Keratinocyte (primary cell): ENCODE data around the gene AOPEP. TPM values are rescaled to one million over a fixed set of nuclear protein-coding genes. Genes with fewer than 3 reads are reported as not detected.

Experiments
- DNase-seq: peaks from one replicate; pipeline ENCODE4 v3.0.0-alpha.2; 2011; ENCODE audit warnings: low read depth, missing footprints, low spot score
- FAIRE-seq: peaks from 2 replicates; lab custom pipeline; 2011; peaks lifted over from hg19 to GRCh38; lab: Jason Lieb, UNC
- H2AFZ ChIP-seq: 2 replicates; pipeline ENCODE4 v1.6.0; 2012; ENCODE audit warnings: low read length, control low read depth, inconsistent platforms; ENCODE audit not compliant: control insufficient read depth
- H3K27ac ChIP-seq: 2 replicates; pipeline ENCODE4 v1.5.1; 2011; ENCODE audit warnings: low read length; ENCODE audit not compliant: control insufficient read depth, insufficient read depth
- H3K27me3 ChIP-seq: 3 replicates; pipeline ENCODE4 v1.6.0; 2011; ENCODE audit warnings: low read length; ENCODE audit not compliant: control insufficient read depth, insufficient read depth; ENCODE audit errors: extremely low read depth
- H3K36me3 ChIP-seq, 2 experiments: 2 replicates in 1 of 2; 3 replicates in 1 of 2; pipeline ENCODE4 v1.5.1; 2011; ENCODE audit warnings: low read length in 2 of 2, mild to moderate bottlenecking in 1 of 2; ENCODE audit not compliant: control insufficient read depth in 2 of 2, insufficient read depth in 2 of 2; ENCODE audit errors: extremely low read depth in 1 of 2
- H3K4me1 ChIP-seq: 3 replicates; pipeline ENCODE4 v1.5.1; 2011; ENCODE audit warnings: low read length; ENCODE audit not compliant: control insufficient read depth, insufficient read depth; ENCODE audit errors: extremely low read depth
- H3K4me2 ChIP-seq: 3 replicates; pipeline ENCODE4 v1.6.0; 2011; ENCODE audit warnings: low read depth, low read length; ENCODE audit not compliant: control insufficient read depth, insufficient read depth; ENCODE audit errors: extremely low read depth
- H3K4me3 ChIP-seq, 3 experiments: fragments of 200-600 bp in 1 of 3; sonication (generic) in 1 of 3; 2 replicates in 2 of 3; 3 replicates in 1 of 3; pipeline ENCODE4 v1.5.1; 2011 to 2016; ENCODE audit warnings: low read length in 3 of 3, mild to moderate bottlenecking in 3 of 3, control low read depth in 2 of 3, inconsistent platforms in 1 of 3, low read depth in 1 of 3, mixed read lengths in 1 of 3, mixed run types in 1 of 3, moderate library complexity in 1 of 3; ENCODE audit not compliant: control insufficient read depth in 2 of 3, insufficient read depth in 2 of 3; ENCODE audit errors: extremely low read depth in 1 of 3
- H3K79me2 ChIP-seq: 2 replicates; pipeline ENCODE4 v1.6.0; 2012; ENCODE audit warnings: low read length; ENCODE audit not compliant: control insufficient read depth, insufficient read depth
- H3K9ac ChIP-seq: 3 replicates; pipeline ENCODE4 v1.6.0; 2011; ENCODE audit warnings: low read length; ENCODE audit not compliant: control insufficient read depth, insufficient read depth; ENCODE audit errors: extremely low read depth
- H3K9me1 ChIP-seq: 3 replicates; pipeline ENCODE4 v1.6.0; 2011; ENCODE audit warnings: low read length; ENCODE audit not compliant: control insufficient read depth, insufficient read depth; ENCODE audit errors: extremely low read depth
- H3K9me3 ChIP-seq: 2 replicates; pipeline ENCODE4 v1.5.1; 2012; ENCODE audit warnings: low read depth, low read length; ENCODE audit not compliant: control insufficient read depth
- H4K20me1 ChIP-seq: 3 replicates; pipeline ENCODE4 v1.6.0; 2011; ENCODE audit warnings: low read length; ENCODE audit not compliant: control insufficient read depth, insufficient read depth; ENCODE audit errors: extremely low read depth
- EZH2 ChIP-seq: IDR thresholded peaks from one replicate; pipeline ENCODE4 v1.6.1; 2012; ENCODE audit warnings: inconsistent platforms, mild to moderate bottlenecking, low read length, moderate library complexity
- dilution Hi-C: fragments of 300-500 bp; cut with MboI; formaldehyde crosslinking; loops from one replicate; pipeline ENCODE4 v1.7.0; 2020; ENCODE audit warnings: low sequenced_read_pairs; ENCODE audit not compliant: extremely low pct_ligation_motif_present
- polyA plus RNA-seq, 5 experiments: library from polyadenylated mRNA; depleted of rRNA in 3 of 5; stranded (reverse) in 3 of 5; stranded (forward) in 1 of 5; unstranded in 1 of 5; fragments of >200 nt; gene quantifications; 1 replicate in 1 of 5; 2 replicates in 3 of 5; 3 replicates in 1 of 5; pipeline versions ENCODE4 v1.2.1 to v1.2.3, GENCODE V29; 2011 to 2012; ENCODE audit warnings: missing spikeins in 2 of 5, low read depth in 1 of 5, low replicate concordance in 1 of 5
- TF ChIP-seq, protein P1 (sequence below), 3 experiments: IDR thresholded peaks in 1 of 3; conservative IDR thresholded peaks in 1 of 3; optimal IDR thresholded peaks in 1 of 3; 2 replicates in 2 of 3; 3 replicates in 1 of 3; pipeline versions ENCODE3 to v1.5.1; 2011; ENCODE audit warnings: low read length in 3 of 3, mild to moderate bottlenecking in 3 of 3, moderate library complexity in 2 of 3, control low read depth in 1 of 3, inconsistent platforms in 1 of 3; ENCODE audit not compliant: insufficient read depth in 2 of 3; ENCODE audit errors: extremely low read depth in 1 of 3

Gene AOPEP
- polyA plus RNA-seq, 1 donor (not counting 4 experiments of a cell fraction or from before 2014, with no cell fraction given), result 27.0 TPM

DNA sequence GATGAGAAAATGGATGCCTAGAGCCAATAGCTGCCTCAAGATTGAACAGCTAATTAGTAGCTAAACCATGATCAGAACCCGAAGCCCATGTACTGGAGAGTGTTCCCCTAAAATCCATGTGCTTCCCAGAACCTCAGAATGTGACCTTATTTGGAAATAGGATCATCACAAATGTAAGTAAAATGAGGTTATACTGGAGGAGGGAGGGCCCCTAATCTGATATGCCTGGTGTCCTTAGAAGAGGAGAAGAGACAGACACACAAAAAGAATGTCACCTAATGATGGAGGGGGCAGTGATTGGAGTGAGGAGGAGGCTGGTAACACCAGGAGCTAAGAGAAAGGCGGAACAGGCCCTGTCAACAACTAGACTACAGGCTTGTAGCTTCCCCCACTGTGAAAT, 45.9 kb upstream of the AOPEP start:
- Histone ChIP-seq H4K20me1 (no peaks in the 10 kb centered on the region), H3K4me2 (no peak overlapping the region), H3K27ac (no peak overlapping the region), H3K4me3 (no peak overlapping the region), H3K27me3 (no peaks in the 10 kb centered on the region), H3K4me1 (peaks cover under 1% of the 10 kb centered on the region), H3K36me3 (no peaks in the 10 kb centered on the region), H3K9me3 (no peaks in the 10 kb centered on the region), H3K9me1 (no peaks in the 10 kb centered on the region), H3K9ac (no peak overlapping the region), H3K79me2 (no peaks in the 10 kb centered on the region), H2AFZ (no peak overlapping the region)
- TF ChIP-seq, protein P1, sequence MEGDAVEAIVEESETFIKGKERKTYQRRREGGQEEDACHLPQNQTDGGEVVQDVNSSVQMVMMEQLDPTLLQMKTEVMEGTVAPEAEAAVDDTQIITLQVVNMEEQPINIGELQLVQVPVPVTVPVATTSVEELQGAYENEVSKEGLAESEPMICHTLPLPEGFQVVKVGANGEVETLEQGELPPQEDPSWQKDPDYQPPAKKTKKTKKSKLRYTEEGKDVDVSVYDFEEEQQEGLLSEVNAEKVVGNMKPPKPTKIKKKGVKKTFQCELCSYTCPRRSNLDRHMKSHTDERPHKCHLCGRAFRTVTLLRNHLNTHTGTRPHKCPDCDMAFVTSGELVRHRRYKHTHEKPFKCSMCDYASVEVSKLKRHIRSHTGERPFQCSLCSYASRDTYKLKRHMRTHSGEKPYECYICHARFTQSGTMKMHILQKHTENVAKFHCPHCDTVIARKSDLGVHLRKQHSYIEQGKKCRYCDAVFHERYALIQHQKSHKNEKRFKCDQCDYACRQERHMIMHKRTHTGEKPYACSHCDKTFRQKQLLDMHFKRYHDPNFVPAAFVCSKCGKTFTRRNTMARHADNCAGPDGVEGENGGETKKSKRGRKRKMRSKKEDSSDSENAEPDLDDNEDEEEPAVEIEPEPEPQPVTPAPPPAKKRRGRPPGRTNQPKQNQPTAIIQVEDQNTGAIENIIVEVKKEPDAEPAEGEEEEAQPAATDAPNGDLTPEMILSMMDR (optimal IDR thresholded peaks at IDR 0.05 in 1 of 3, IDR thresholded peaks at IDR 0.05 in 1 of 3, conservative IDR thresholded peaks at IDR 0.05 in 1 of 3; ENCODE audit: extremely low read depth in 1 of 3, insufficient read depth in 2 of 3, low read length in 3 of 3), result no peak
- no peak for TF ChIP-seq EZH2
- DNase-seq (no peak), FAIRE-seq (no peak)
- dilution Hi-C loops, result no loop called here

DNA sequence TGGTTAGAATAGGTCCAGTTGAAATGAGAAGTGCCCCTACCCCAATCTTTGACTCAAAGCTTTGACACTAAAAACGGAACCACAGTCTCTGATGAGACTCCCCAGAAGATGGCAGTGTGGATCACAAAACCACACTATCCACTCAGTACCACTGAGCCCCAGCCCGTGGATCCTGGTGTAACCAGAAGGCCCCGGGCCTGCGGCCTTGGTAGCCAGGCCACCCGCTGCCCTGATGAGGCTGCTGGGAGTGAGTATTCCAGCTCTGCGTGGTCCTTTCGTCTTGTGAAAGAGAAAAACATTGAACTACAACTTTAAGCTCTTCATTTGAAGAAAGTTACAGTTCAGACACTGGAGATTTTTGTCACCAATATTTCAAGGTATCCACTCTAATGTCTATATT, 45.0 kb upstream of the AOPEP start:
- Histone ChIP-seq H3K27ac (no peak overlapping the region), H3K9me3 (no peaks in the 10 kb centered on the region), H3K4me2 (no peak overlapping the region), H3K9ac (no peak overlapping the region), H3K9me1 (no peaks in the 10 kb centered on the region), H3K4me3 (no peak overlapping the region), H3K4me1 (no peaks in the 10 kb centered on the region), H3K36me3 (no peaks in the 10 kb centered on the region), H2AFZ (peak overlapping the region; percentile 45), H3K27me3 (no peaks in the 10 kb centered on the region), H4K20me1 (no peaks in the 10 kb centered on the region), H3K79me2 (no peaks in the 10 kb centered on the region)
- TF ChIP-seq, protein P1 (optimal IDR thresholded peaks at IDR 0.05 in 1 of 3, IDR thresholded peaks at IDR 0.05 in 1 of 3, conservative IDR thresholded peaks at IDR 0.05 in 1 of 3; ENCODE audit: extremely low read depth in 1 of 3, insufficient read depth in 2 of 3, low read length in 3 of 3), result peak; percentile 69 to 78 (median 71)
- TF ChIP-seq EZH2, result no peak
- dilution Hi-C loops, result no loop called here
- peak; percentile 67 for FAIRE-seq
- DNase-seq, result no peak
